Osteoblast (primary cell): ENCODE data around the gene KCNT2. TPM values are rescaled to one million over a fixed set of nuclear protein-coding genes. Genes with fewer than 3 reads are reported as not detected.
"Not testable (repeated sequence)": the region's sequence is repeated elsewhere in the genome, so short reads cannot be mapped to it uniquely, and the experiment has no call there.

Source experiments
- DNase-seq: peaks from one replicate; pipeline ENCODE4 v3.0.0; 2011; ENCODE audit warnings: low spot score, mixed read lengths; ENCODE audit not compliant: insufficient read length; ENCODE audit errors: missing footprints
- H2AFZ ChIP-seq: 2 replicates; pipeline ENCODE4 v1.6.0; 2011; ENCODE audit warnings: mild to moderate bottlenecking, low read length
- H3K27ac ChIP-seq: 2 replicates; pipeline ENCODE4 v1.5.1; 2011; ENCODE audit warnings: mild to moderate bottlenecking, low read depth, low read length, moderate library complexity
- H3K27me3 ChIP-seq: 2 replicates; pipeline ENCODE4 v1.6.0; 2012; ENCODE audit warnings: mild to moderate bottlenecking, control low read depth, inconsistent platforms, low read length, moderate library complexity; ENCODE audit not compliant: insufficient read depth
- H3K36me3 ChIP-seq: 2 replicates; pipeline ENCODE4 v1.5.1; 2011; ENCODE audit warnings: mild to moderate bottlenecking, low read length, control low read depth, moderate library complexity; ENCODE audit not compliant: insufficient read depth
- H3K4me1 ChIP-seq: 2 replicates; pipeline ENCODE4 v1.5.1; 2011; ENCODE audit warnings: mild to moderate bottlenecking, low read length, control low read depth, moderate library complexity; ENCODE audit not compliant: insufficient read depth
- H3K4me2 ChIP-seq: 2 replicates; pipeline ENCODE4 v1.6.0; 2011; ENCODE audit warnings: mild to moderate bottlenecking, low read length; ENCODE audit not compliant: insufficient read depth
- H3K4me3 ChIP-seq: fragments of 200-600 bp; sonication (generic); 3 replicates; pipeline ENCODE4 v1.5.1; 2012; ENCODE audit warnings: mild to moderate bottlenecking, low read length, inconsistent platforms; ENCODE audit not compliant: insufficient read depth
- H3K79me2 ChIP-seq: 2 replicates; pipeline ENCODE4 v1.6.0; 2012; ENCODE audit warnings: mild to moderate bottlenecking, low read length, control low read depth, inconsistent platforms; ENCODE audit not compliant: insufficient read depth
- H3K9me3 ChIP-seq: 2 replicates; pipeline ENCODE4 v1.5.1; 2011; ENCODE audit warnings: low read depth, low read length, control low read depth
- H4K20me1 ChIP-seq: 2 replicates; pipeline ENCODE4 v1.6.0; 2012; ENCODE audit warnings: mild to moderate bottlenecking, low read length, control low read depth; ENCODE audit not compliant: insufficient read depth
- CTCF ChIP-seq: IDR thresholded peaks from 2 replicates; pipeline ENCODE4 v1.5.1; 2011; ENCODE audit warnings: mild to moderate bottlenecking, low read depth, low read length, moderate library complexity; ENCODE audit errors: extremely low read depth
- total RNA-seq: library from RNA; depleted of rRNA; stranded (reverse); fragments of >200 nt; gene quantifications from 2 replicates; pipeline ENCODE4 v1.2.3, GENCODE V29; 2012

The KCNT2 gene
- total RNA-seq, 1 donor = 10.5 TPM

GRCh38 chr1:196527919-196528318 is 80.3 kb downstream of the KCNT2 start:
- Histone ChIP-seq H3K9me3 (no peaks in the 10 kb centered on the region), H3K36me3 (no peaks in the 10 kb centered on the region), H3K4me3 (no peak overlapping the region), H4K20me1 (no peaks in the 10 kb centered on the region), H3K4me2 (peak overlapping the region; percentile 8), H3K27me3 (no peaks in the 10 kb centered on the region), H3K27ac (no peak overlapping the region), H2AFZ (peak overlapping the region; percentile 7), H3K79me2 (no peaks in the 10 kb centered on the region), H3K4me1 (no peaks in the 10 kb centered on the region)
- TF ChIP-seq CTCF = no peak
- no peak for DNase-seq

DNA sequence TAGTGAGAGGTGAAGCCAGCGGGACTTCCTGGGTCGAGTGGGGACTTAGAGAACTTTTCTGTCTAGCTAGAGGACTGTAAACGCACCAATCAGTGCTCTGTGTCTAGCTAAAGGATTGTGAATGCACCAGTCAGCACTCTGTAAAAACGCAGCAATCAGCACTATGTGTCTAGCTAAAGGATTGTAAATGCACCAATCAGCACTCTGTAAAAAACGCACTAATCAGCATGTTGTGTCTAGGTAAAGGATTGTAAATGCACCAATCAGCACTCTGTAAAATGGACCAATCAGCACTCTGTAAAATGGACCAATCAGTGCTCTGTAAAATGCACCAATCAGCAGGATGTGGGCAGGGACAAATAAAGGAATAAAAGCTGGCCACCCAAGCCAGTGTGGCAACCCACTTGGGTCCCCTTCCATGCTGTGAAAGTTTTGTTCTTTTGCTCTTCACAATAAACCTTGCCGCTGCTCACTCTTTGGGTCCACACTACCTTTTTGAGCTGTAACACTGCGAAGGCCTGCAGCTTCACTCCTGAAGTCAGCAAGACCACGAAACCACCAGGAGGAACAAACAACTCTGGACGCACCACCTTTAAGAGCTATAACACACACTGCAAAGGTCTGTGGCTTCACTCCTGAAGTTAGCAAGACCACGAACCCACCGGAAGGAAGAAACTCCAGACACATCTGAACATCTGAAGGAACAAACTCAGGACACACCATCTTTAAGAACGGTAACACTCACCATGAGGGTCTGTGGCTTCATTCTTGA is 85.5 kb downstream of the KCNT2 start:
- not testable (repeated sequence) for H3K27me3 ChIP-seq, H3K4me1 ChIP-seq, H2AFZ ChIP-seq, H3K4me2 ChIP-seq, H3K4me3 ChIP-seq, DNase-seq, H3K27ac ChIP-seq, H3K9me3 ChIP-seq, H3K79me2 ChIP-seq, H4K20me1 ChIP-seq, H3K36me3 ChIP-seq

GRCh38 chr1:196517193-196517592 is 91.0 kb downstream of the KCNT2 start:
- H3K79me2 ChIP-seq = no peaks in the 10 kb centered on the region
- H3K27ac ChIP-seq = no peak overlapping the region
- H2AFZ ChIP-seq = no peak overlapping the region
- H4K20me1 ChIP-seq = no peaks in the 10 kb centered on the region
- no peaks in the 10 kb centered on the region for H3K9me3 ChIP-seq
- H3K4me1 ChIP-seq = no peaks in the 10 kb centered on the region
- DNase-seq = no peak
- no peak for TF ChIP-seq CTCF
- H3K36me3 ChIP-seq = no peaks in the 10 kb centered on the region
- no peaks in the 10 kb centered on the region for H3K27me3 ChIP-seq
- H3K4me2 ChIP-seq = no peak overlapping the region
- H3K4me3 ChIP-seq = no peak overlapping the region

DNA sequence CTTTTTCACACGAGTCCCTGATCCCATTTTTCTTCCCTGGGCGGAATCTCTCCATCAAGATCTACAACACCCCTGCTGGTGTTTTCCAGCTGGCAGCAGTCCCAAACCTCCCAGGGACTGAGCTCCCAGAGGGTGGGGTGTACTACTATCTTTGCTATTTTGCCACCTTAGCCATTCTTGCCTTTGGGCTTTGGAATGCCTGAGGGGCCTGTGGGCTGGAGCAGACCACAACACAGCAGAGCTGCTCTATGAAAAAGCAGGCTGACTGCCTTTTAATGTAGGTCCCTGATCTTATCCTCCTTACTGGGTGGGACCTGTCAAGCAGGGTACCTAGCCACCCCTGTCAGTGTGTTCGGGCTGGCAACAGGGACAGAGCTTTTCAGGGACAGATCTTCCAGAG is 91.9 kb downstream of the KCNT2 start:
- Histone ChIP-seq H3K36me3 (no peaks in the 10 kb centered on the region), H3K27me3 (no peaks in the 10 kb centered on the region), H3K4me1 (no peaks in the 10 kb centered on the region), H3K9me3 (no peaks in the 10 kb centered on the region), H3K4me3 (no peak overlapping the region), H3K4me2 (no peak overlapping the region), H3K79me2 (no peaks in the 10 kb centered on the region), H2AFZ (no peak overlapping the region), H3K27ac (no peak overlapping the region), H4K20me1 (no peaks in the 10 kb centered on the region)
- no peak for DNase-seq
- no peak for TF ChIP-seq CTCF
